ENCODE measurements around the gene ATP1A1.

Gene ATP1A1

GRCh38 chr1:116373431-116374352 lies 648 bp downstream of the ATP1A1 start:
- peak; percentile 68 for DNase-seq

DNA sequence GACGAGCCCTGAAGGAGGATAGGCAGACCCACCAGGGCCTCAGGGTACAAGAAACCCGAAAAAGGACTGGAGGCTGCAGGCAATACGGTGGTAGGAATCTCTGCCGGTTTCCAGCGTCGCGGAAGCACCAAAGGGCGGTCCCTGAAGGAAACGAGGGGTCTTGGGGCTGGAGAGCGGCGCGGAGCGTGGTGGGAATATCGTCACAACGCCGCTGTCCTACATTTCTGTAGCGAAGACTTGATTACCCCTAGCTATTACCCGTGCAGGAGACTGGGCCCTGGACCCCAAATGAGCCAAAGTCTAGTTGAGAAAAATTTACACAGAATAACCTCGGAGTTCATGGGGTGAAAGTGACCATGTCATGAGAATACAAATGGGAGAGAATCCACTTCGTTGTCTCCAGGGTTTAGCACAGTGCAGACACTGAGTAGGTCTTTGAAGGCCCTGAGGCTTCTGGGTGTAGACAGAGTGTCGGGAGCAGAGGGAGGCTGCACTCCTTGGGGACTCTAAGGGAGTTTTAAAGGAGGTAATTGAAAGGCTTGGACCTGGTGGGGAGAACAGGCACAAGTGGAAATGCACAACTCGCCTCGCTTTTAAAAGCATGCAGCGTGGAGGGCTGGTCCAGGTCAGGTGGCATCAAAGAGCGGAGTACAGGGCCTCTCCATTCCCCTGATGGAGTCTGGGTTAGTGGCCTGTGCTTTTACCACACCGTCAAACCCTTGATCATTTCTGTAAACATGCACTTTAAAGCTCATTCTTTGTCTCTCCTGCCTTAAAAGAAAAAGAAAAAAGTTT lies 1.5 kb downstream of the ATP1A1 start:
- DNase-seq: no peak

DNA sequence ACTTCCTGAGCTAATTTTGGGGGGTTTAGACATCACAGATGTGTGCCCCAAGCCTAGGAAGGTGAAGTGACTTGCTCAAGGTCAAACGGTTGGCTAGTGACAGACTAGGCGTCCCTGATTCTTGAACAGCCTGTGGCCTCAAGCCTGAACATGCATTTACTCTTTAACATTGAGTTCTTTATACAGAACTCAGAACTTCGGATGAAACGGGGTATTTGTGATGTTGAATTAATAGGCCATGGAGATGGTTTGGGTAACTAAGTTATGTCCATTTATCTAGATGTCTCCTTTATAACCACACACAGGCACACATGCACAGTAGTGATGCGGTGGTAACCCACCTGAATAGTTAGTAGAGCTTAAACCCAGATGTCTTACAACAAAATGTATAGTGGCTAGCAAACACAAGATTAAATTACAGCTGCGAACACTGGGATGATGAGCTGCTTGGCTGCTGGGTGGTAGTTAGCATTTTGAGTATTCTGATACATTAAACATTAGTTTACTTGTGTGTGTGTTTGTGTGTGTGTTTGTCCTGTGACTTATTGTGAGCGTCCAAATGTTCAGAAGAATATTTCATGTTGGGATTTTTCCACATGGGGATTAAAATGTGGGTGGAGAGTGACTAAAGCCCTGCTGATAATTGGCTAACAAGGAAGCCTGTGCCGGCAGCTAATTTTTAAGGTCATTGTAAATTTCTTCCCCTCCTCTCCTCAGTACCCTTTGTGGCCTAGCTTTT lies 2.3 kb downstream of the ATP1A1 start:
- DNase-seq: peak; percentile 45

DNA sequence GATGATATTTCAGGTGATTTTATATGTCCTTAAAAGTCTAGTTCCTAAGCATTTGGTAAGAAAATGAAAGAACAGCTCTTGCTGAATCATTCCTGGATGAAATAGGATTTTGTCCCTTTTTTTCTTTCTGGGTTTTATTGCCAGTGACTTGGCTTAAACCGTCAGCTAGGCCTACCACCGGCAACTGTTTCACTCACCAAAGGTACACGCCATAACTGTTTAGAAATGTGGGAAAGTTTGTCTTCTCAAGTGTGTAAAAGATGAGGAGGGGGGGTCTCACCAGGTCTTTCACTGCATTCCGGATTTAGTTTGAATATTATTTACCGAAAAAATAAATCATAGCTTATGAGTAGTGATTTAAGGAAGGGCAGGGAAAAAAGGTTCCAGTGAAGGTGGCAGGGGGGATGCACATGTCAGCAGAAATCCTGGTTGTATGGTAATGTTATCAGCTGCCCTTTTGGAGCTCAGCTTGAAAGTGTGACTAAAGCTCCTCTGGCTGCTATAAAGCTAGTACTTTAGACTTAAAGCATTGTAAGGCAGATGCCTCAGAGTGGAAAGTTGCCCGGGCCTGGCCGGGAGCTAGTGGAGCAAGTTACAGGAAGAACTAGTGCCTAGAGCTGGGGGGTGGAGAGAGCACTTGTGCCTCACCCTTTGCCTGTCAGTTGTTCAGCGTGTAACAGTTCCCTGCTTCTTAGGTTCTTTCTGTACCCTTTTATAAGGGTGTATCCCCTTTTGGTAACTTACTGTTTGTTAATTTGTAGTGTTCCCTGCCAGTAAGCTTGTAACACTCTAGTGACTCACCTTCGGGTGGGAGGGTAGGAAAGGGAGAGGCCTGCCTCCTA lies 3.1 kb downstream of the ATP1A1 start:
- DNase-seq: peak; percentile 42

DNA sequence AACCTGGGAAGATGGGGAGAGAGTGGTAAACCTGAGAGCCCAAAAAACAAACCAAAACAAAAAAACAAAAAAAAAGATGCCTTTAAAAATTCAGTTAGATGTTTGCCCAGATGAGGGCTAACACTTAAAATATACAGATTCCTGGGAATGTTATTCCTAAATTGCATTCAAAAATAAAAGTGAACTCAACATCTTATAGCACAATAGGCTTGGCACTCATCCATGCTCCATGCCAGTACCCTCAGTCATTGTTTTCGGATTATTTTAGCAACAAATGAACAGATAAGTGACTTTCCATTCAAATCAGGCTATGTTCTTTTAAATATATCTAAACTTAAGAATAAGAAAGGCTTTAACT lies 3.7 kb downstream of the ATP1A1 start:
- no peak for DNase-seq

GRCh38 chr1:116377541-116378529 lies 4.8 kb downstream of the ATP1A1 start:
- peak; percentile 72 for DNase-seq

GRCh38 chr1:116379057-116379630 lies 6.1 kb downstream of the ATP1A1 start:
- no peak for DNase-seq

DNA sequence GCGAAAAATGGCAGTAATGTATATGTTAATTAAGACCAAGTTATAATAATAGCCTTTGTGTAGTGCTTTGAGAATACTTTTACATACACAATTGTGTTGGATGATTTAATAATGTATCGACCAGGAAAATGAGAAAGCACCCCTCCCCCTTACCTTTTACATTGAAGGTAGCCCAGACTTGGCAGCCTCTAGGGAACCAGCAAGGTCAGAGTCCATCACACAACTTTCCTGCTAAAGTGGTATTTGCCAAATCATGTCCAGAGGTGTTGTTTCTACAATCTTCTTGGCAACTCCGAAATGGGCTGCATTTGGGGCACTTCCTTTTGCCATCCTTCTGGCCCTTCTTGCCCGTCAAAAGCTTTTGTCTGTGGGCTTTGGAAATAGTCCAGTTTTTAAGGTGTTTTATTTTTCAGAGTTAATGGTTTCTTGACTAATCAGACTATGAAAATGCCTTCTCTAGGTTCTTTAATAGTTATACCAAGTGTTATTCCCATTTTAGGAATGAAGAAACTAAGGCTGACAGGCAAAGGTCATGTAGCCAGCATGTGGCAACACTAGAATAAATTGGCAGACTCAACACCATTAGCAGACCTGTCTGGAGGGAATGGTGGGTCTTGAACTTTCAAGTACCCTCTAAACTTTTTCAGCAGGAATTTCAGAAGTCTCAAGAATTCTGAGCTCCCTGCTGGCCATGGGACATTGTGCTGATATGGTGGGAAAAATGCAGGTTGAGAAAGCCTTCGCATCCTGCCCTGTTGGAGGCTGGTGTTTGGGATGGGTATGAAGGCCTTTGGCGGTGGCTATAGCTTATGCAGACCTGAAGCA lies 6.8 kb downstream of the ATP1A1 start:
- no peak for DNase-seq

DNA sequence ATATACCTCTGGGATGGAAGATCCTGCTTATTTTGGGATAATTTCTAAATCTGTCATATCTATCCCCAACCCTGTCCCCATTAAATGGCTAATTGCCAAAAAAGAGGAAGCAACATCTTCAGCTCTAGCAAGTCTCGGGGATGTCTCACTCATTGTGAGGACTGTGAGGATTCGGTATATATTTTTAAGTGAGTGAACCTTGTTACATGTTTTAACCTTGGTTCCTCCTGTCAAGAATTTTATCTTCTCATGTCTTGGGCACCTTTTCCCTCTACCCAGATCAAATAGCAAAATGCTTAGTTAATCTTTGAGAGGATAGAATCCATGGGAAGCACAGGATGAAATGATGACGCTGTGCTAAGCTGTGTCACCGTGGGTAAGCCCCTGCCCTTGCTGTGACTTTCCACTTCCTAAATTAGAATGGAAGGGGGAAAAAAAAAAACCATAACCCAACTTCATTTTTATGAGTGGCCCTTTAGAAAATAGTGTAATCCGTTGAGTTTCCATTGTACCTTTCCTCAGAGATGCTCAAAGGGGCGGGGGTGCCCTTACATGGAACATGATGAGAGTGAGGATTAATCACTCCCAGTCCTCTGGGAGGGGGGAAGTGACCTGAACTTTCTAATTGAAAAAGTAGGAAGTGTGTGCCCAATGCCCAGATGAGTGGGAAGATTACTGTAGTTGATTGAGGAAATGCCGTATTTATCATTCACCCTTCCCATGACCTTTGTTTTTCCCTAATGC lies 7.6 kb downstream of the ATP1A1 start:
- no peak for DNase-seq

DNA sequence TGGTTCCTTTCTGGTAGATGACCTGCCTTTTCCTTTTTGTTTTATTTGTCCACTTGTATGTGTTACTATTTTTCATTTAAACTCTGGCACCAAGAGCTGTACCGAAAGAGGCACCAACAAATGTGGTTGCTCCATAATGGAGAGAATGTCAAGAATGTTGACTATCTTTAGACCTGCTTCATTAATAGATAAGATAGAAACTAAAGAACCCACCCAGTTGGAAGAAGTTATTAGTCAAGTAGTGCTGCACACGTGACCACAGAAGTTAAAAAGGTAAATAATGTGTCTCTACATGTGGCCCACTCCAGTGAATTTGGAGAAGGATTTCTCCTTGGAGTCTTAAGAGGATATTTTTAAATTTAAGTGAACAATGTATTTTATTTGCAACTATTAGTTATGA lies 9.3 kb downstream of the ATP1A1 start:
- no peak for DNase-seq

GRCh38 chr1:116382857-116383483 lies 9.9 kb downstream of the ATP1A1 start:
- no peak for DNase-seq

DNA sequence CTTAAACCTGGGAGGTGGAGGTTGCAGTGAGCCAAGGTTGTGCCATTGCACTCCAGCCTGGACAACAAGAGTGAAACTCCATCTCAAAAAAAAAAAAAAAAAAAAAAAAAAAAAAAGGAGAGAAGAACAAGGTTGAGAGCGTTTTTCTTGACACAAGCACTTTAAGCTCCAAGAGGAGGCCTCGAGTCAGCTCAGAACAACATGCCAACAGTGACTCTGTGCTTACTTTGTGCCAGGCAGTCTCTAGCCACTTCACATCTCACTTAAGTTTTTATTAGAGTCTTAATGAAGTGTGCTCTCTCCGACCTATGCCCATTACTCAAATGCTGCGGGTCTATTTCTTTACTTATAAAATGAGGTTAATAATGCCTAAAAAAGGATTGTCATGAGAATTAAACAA lies 13.0 kb downstream of the ATP1A1 start:
- DNase-seq: no peak

DNA sequence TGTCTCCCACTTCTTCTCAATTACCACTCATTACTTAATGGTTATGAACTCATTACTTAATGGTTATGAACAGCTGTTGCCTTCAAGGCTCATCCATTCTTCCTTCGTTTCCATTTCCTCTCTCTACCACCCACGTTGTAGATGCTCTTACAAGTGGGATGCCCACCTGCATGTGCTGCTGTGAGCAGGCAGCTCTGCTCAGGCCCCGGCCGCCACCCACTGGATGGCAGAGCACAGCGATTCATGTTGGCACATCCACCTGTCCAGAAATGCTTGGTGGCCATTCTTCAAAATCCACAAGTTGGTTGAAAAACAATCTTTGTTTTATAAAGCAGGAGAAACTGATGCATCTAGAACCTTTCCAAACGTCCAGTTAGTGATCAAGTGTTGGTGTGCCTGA lies 14.5 kb downstream of the ATP1A1 start:
- no peak for DNase-seq

DNA sequence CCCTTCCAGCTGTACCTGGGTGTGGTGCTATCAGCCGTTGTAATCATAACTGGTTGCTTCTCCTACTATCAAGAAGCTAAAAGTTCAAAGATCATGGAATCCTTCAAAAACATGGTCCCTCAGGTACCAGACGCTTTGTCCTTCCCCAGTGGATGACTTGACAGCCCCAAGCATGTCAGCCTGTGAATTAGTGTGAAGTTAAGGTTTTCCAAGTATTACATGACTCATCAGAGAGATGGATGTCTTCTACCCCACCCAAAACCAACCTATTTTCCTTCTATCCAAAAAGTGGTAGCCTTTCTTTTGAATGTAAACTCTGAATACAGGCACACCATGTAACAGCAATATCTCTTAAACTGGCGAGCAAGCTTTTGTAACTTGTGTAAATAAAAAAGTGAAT lies 15.1 kb downstream of the ATP1A1 start:
- no peak for DNase-seq

- DNase-seq: no peak
These were observed 16.0 kb downstream of the ATP1A1 start for GRCh38 chr1:116389013-116389412.

- DNase-seq: no peak
These were observed 16.6 kb downstream of the ATP1A1 start for GRCh38 chr1:116389686-116390085.

DNA sequence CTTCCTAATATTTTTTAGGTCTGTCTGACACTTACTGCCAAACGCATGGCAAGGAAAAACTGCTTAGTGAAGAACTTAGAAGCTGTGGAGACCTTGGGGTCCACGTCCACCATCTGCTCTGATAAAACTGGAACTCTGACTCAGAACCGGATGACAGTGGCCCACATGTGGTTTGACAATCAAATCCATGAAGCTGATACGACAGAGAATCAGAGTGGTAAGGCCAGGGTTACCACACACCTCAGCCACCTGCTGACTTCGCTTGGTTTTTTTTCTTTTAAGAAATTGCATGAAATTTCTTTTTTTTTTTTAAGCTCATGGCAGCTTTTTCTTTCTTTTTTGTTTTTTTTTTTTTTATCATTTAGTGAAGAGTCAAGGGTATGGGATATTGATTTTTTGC lies 17.2 kb downstream of the ATP1A1 start:
- peak; percentile 72 for DNase-seq

DNA sequence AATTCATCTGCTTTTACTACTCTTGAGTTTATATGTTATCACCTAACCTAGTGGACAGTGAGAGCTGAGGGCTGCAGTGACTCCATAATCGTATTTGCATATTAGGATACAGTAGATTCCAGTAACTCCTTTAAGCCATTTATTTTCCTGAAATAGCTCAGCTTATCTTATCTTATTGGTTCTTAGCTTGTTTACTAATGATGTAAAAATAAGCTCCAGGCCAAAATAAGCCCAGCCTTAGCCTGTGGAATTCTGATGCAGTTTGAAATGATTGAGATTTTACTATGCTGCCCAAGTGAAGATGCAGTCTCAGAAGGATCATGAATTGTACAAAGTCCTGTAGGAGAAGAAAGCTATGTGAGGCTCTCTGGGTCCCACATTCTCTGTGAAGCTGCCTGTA lies 18.1 kb downstream of the ATP1A1 start:
- no peak for DNase-seq
